DMS 273 (cell line): ENCODE measurements around the gene NOS3.
"Not testable (repeated sequence)": the region's sequence is repeated elsewhere in the genome, so short reads cannot be mapped to it uniquely, and the experiment has no call there.

Experiments
- DNase-seq: peaks from one replicate; lab custom pipeline; 2025; ENCODE audit not compliant: unreplicated experiment; lab: John Stamatoyannopoulos, UW

Gene NOS3

GRCh38 chr7:151032936-151033863, 42.4 kb downstream of the NOS3 start:
- DNase-seq: peak; percentile 46

GRCh38 chr7:151033864-151034249, 43.0 kb downstream of the NOS3 start:
- no peak for DNase-seq

- no peak for DNase-seq
Measured at GRCh38 chr7:151034312-151035025, 43.7 kb downstream of the NOS3 start.

- no peak for DNase-seq
Measured at GRCh38 chr7:151035026-151035717, 44.4 kb downstream of the NOS3 start.

GRCh38 chr7:151035902-151036301, 45.1 kb downstream of the NOS3 start:
- no peak for DNase-seq

GRCh38 chr7:151038951-151039849, 48.4 kb downstream of the NOS3 start:
- DNase-seq: peak; percentile 88

GRCh38 chr7:151039850-151040548, 49.2 kb downstream of the NOS3 start:
- DNase-seq: peak; percentile 81

- no peak for DNase-seq
Measured at GRCh38 chr7:151040616-151041375, 50.0 kb downstream of the NOS3 start.

- not testable (repeated sequence) for DNase-seq
Measured at GRCh38 chr7:151043449-151043848, 52.6 kb downstream of the NOS3 start.

- no peak for DNase-seq
Measured at GRCh38 chr7:151043959-151044358, 53.1 kb downstream of the NOS3 start.

- DNase-seq: peak; percentile 83
Measured at GRCh38 chr7:151045262-151045661, 54.4 kb downstream of the NOS3 start.

- no peak for DNase-seq
Measured at GRCh38 chr7:151045967-151046366, 55.1 kb downstream of the NOS3 start.

GRCh38 chr7:151046603-151047573, 56.1 kb downstream of the NOS3 start:
- peak; percentile 86 for DNase-seq

GRCh38 chr7:151047976-151048815, 57.4 kb downstream of the NOS3 start, which contains the start of gene ASIC3:
Gene ASIC3 (plus strand): TSS chr7:151048531. CDS start chr7:151048886, 355 bp downstream.
- peak; percentile 61 for DNase-seq

- DNase-seq: no peak
Measured at GRCh38 chr7:151048911-151049463, 58.2 kb downstream of the NOS3 start.

GRCh38 chr7:151051108-151051507, 60.3 kb downstream of the NOS3 start:
- DNase-seq: no peak

- no peak for DNase-seq
Measured at GRCh38 chr7:151053096-151053495, 62.3 kb downstream of the NOS3 start.
